ENCODE results near the gene CKLF.
"Not testable (repeated sequence)": the region's sequence is repeated elsewhere in the genome, so short reads cannot be mapped to it uniquely, and the experiment has no call there.

The CKLF gene

GRCh38 chr16:66552286-66553177 is at the start of gene CKLF:
CKLF (plus strand) TSS chr16:66552576; CDS start chr16:66552716, 140 bp downstream.
- DNase-seq (ENCODE audit: low read depth, low spot score): peak; percentile 80

GRCh38 chr16:66503030-66503429 is 49.3 kb upstream of the CKLF start:
- no peak for DNase-seq (ENCODE audit: low read depth, low spot score)

GRCh38 chr16:66503612-66504011 is 48.8 kb upstream of the CKLF start:
- DNase-seq (ENCODE audit: low read depth, low spot score): no peak

GRCh38 chr16:66507731-66508239 is 44.6 kb upstream of the CKLF start:
- no peak for DNase-seq (ENCODE audit: low read depth, low spot score)

GRCh38 chr16:66508248-66508913 is 44.0 kb upstream of the CKLF start:
- no peak for DNase-seq (ENCODE audit: low read depth, low spot score)

GRCh38 chr16:66508914-66509496 is 43.4 kb upstream of the CKLF start:
- DNase-seq (ENCODE audit: low read depth, low spot score): no peak

GRCh38 chr16:66509576-66509975 is 42.8 kb upstream of the CKLF start:
- DNase-seq (ENCODE audit: low read depth, low spot score): no peak

- DNase-seq (ENCODE audit: low read depth, low spot score): no peak
Measured at GRCh38 chr16:66510298-66510697, 42.1 kb upstream of the CKLF start.

- no peak for DNase-seq (ENCODE audit: low read depth, low spot score)
Measured at GRCh38 chr16:66510711-66511601, 41.4 kb upstream of the CKLF start.

- no peak for DNase-seq (ENCODE audit: low read depth, low spot score)
Measured at GRCh38 chr16:66511602-66512271, 40.6 kb upstream of the CKLF start.

GRCh38 chr16:66512272-66513110 is 39.9 kb upstream of the CKLF start:
- DNase-seq (ENCODE audit: low read depth, low spot score): no peak

GRCh38 chr16:66513111-66513723 is 39.2 kb upstream of the CKLF start:
- DNase-seq (ENCODE audit: low read depth, low spot score): no peak

- DNase-seq (ENCODE audit: low read depth, low spot score): not testable (repeated sequence)
Measured at GRCh38 chr16:66514391-66514790, 38.0 kb upstream of the CKLF start.

GRCh38 chr16:66514980-66515595 is 37.3 kb upstream of the CKLF start:
- not testable (repeated sequence) for DNase-seq (ENCODE audit: low read depth, low spot score)

GRCh38 chr16:66515596-66516508 is 36.5 kb upstream of the CKLF start:
- DNase-seq (ENCODE audit: low read depth, low spot score): no peak

GRCh38 chr16:66516509-66516807 is 35.9 kb upstream of the CKLF start:
- DNase-seq (ENCODE audit: low read depth, low spot score): no peak

GRCh38 chr16:66516808-66517585 is 35.4 kb upstream of the CKLF start:
- DNase-seq (ENCODE audit: low read depth, low spot score): peak; percentile 91
